Activated gamma-delta T cell (primary cell): ENCODE results near the gene PCP2.

ENCODE experiments used
- DNase-seq: peaks from one replicate; lab custom pipeline; 2025; lab: John Stamatoyannopoulos, UW

PCP2 gene

GRCh38 chr19:7638802-7639465 is 5.4 kb upstream of the PCP2 start:
- no peak for DNase-seq

- no peak for DNase-seq
Observed at GRCh38 chr19:7637374-7638256, 4.1 kb upstream of the PCP2 start.

GRCh38 chr19:7636691-7637373 is 3.3 kb upstream of the PCP2 start, which contains the start of gene STXBP2:
Gene STXBP2 (plus strand): TSS chr19:7637110. CDS start chr19:7637150, 40 bp downstream.
- DNase-seq = peak; percentile 87

- no peak for DNase-seq
Observed at GRCh38 chr19:7636317-7636690, 2.8 kb upstream of the PCP2 start.

GRCh38 chr19:7635670-7636069 is 2.2 kb upstream of the PCP2 start:
- DNase-seq = no peak

- DNase-seq = no peak
Observed at GRCh38 chr19:7632340-7633203, 947 bp downstream of the PCP2 start.

- no peak for DNase-seq
Observed at GRCh38 chr19:7631577-7631976, 1.9 kb downstream of the PCP2 start.

GRCh38 chr19:7629347-7630054 is 4.0 kb downstream of the PCP2 start, which contains the start of the genes PET100 and XAB2:
Gene PET100 (plus strand): TSS chr19:7629793. CDS start chr19:7629834, 41 bp downstream.
Gene XAB2 (minus strand): TSS chr19:7629545. CDS start chr19:7629527, 18 bp downstream.
- peak; percentile 62 for DNase-seq

- no peak for DNase-seq
Observed at GRCh38 chr19:7628589-7629311, 4.8 kb downstream of the PCP2 start.

GRCh38 chr19:7627166-7627565 is 6.4 kb downstream of the PCP2 start:
- no peak for DNase-seq

- DNase-seq = no peak
Observed at GRCh38 chr19:7625763-7626372, 7.7 kb downstream of the PCP2 start.

GRCh38 chr19:7624810-7625209 is 8.7 kb downstream of the PCP2 start:
- no peak for DNase-seq

GRCh38 chr19:7623725-7624603 is 9.6 kb downstream of the PCP2 start:
- no peak for DNase-seq

- DNase-seq = no peak
Observed at GRCh38 chr19:7622933-7623685, 10.4 kb downstream of the PCP2 start.

GRCh38 chr19:7620442-7621412 is 12.8 kb downstream of the PCP2 start:
- DNase-seq = no peak

- DNase-seq = no peak
Observed at GRCh38 chr19:7619671-7620441, 13.7 kb downstream of the PCP2 start.
